ENCODE measurements around the gene TET1. TPM values are rescaled to one million over a fixed set of nuclear protein-coding genes. Genes with fewer than 3 reads are reported as not detected.

TET1 gene
- total RNA-seq, 1 experiment from 2014 or later: 2.7 TPM

GRCh38 chr10:68619595-68619994, 59.5 kb downstream of the TET1 start (continued):
- no peak for TF ChIP-seq CTCF (IDR thresholded peaks at IDR 0.05 in 2 of 3, conservative IDR thresholded peaks at IDR 0.05 in 1 of 3; ENCODE audit: borderline replicate concordance in 1 of 3, insufficient read depth in 1 of 3, low read depth in 2 of 3, low read length in 2 of 3)
- TF ChIP-seq CBX3 (IDR thresholded peaks at IDR 0.05; ENCODE audit: low read depth): no peak
- TF ChIP-seq CEBPB (IDR thresholded peaks at IDR 0.05; ENCODE audit: low read depth): no peak
- TF ChIP-seq RAD21 (IDR thresholded peaks at IDR 0.05; ENCODE audit: low read depth): no peak
- TF ChIP-seq JUND (IDR thresholded peaks at IDR 0.05): no peak
- TF ChIP-seq MAX (IDR thresholded peaks at IDR 0.05): no peak

- ChIA-PET RAD21 (ENCODE audit: low non-redundant PET in 1 of 2, low total read pairs in 2 of 2, uncharacterized antibody in 2 of 2, unreplicated experiment in 2 of 2) (no interaction called here), POLR2A (no interaction called here)
- ATAC-seq: no peak
These were observed 65.3 kb downstream of the TET1 start for GRCh38 chr10:68625316-68625921.

More at GRCh38 chr10:68625316-68625921, 65.3 kb downstream of the TET1 start:
- CTCF ChIA-PET: no interaction called here
- TF ChIP-seq TCF7L2 (IDR thresholded peaks at IDR 0.05; ENCODE audit: borderline replicate concordance, extremely low read depth, insufficient read depth, insufficient read length): no peak
- H3K27me3 ChIP-seq (ENCODE audit: insufficient read depth, low read length): no peaks in the 10 kb centered on the region
- no peak for DNase-seq (ENCODE audit: low read depth, low spot score)
- peaks cover 6 to 13% of the 10 kb centered on the region in 2 experiments; a peak in 2 of 4 replicates for H3K4me1 ChIP-seq (ENCODE audit: control insufficient read depth in 1 of 2, insufficient read depth in 2 of 2, low read length in 2 of 2)
- H3K9me2 ChIP-seq (ENCODE audit: insufficient read depth): no peaks in the 10 kb centered on the region
- BruUV-seq (replicated peaks): no TSS peak
- intact Hi-C loops (cut with micrococcal nuclease): no loop called here
- H2AFZ ChIP-seq (ENCODE audit: low read depth, low read length, poor library complexity, severe bottlenecking): no peak overlapping the region
- no peaks in the 10 kb centered on the region for H3K9me3 ChIP-seq (ENCODE audit: control insufficient read depth in 1 of 2, insufficient read depth in 1 of 2, low read depth in 1 of 2, low read length in 2 of 2)
- H3K4me2 ChIP-seq (ENCODE audit: low read length): no peak overlapping the region
- no peak overlapping the region for H3K4me3 ChIP-seq (replicated peaks in 1 of 2; ENCODE audit: low read depth in 1 of 2, low read length in 2 of 2)
- no peak overlapping the region for H3K27ac ChIP-seq (ENCODE audit: low read depth, low read length)
- H3K79me2 ChIP-seq (ENCODE audit: insufficient read depth, low read length): no peaks in the 10 kb centered on the region
- no peaks in the 10 kb centered on the region for H4K20me1 ChIP-seq (ENCODE audit: insufficient read depth)
- H3K36me3 ChIP-seq (ENCODE audit: control insufficient read depth in 1 of 2, insufficient read depth in 2 of 2, low read length in 2 of 2): no peaks in the 10 kb centered on the region
- H3K9ac ChIP-seq (ENCODE audit: low read length): no peak overlapping the region

Data from HCT116 (cell line).